ENCODE results near the gene DNASE1L2.

Gene DNASE1L2

DNA sequence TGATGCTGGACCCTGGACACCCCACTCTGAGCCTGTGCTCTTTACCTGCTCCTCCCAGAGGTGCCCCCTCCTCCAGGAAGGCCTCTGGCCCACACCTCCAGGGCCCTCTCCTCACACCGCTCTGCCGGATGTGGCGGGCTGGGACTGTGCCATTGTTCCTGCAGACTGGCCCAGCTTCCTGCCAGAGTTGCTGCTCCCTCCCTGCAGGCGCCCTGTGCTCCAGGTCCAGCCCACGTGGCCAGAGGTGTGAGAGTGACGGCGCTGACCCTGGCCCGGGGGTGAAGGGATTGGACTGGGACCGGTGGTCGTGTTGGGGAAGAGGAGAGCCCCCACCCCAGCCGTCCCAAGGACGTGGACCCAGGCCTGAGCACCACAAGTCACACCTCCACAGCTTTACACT, 7.2 kb upstream of the DNASE1L2 start:
- Histone ChIP-seq H3K36me3 (ENCODE audit: control insufficient read depth, insufficient read depth, low read length, severe bottlenecking) (peaks cover 49% of the 10 kb centered on the region), H3K9ac (ENCODE audit: low read length) (no peak overlapping the region), H3K27me3 (replicated peaks; ENCODE audit: control insufficient read depth, insufficient read depth, low read length) (no peaks in the 10 kb centered on the region), H3K4me1 (ENCODE audit: control insufficient read depth, insufficient read depth, low read length) (peaks cover 12% of the 10 kb centered on the region), H3K9me3 (ENCODE audit: control insufficient read depth, low read length) (no peaks in the 10 kb centered on the region), H3K4me3 (ENCODE audit: low read length) (no peak overlapping the region)
- DNase-seq (ENCODE audit: low read depth), result no peak

DNA sequence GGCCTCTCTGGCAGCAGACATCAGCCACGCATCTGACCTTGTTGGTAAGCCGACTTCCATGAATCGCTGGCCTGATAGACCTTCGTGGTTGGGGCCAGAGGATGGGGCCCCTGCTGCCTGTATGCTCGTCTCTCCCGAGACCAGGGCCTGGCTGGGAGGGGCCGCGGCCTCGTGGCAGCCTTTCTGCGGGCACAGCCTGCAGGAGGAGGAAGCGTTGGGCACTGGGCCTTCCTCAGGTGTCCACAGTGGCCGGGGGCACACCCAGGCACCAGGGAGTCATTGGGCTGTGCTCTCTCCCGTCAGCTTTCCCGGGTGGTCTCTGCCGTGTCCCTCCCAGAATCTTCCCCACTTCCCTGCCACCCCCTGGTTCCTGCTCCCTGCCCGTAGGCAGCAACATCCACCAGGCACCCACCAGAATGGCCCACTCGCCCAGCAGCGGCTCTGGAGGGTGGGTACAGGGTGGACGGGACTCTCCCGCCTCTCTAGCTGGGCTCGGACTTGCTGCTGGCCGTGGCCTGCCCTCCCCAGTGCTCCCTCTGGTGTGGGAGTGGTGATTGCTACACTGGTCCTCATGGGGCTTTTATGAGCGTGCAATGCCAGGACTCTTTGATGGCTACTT, 6.5 kb upstream of the DNASE1L2 start:
- Histone ChIP-seq H3K9me3 (ENCODE audit: control insufficient read depth, low read length) (no peaks in the 10 kb centered on the region), H3K36me3 (ENCODE audit: control insufficient read depth, insufficient read depth, low read length, severe bottlenecking) (peaks cover 53% of the 10 kb centered on the region), H3K4me3 (ENCODE audit: low read length) (no peak overlapping the region), H3K4me1 (ENCODE audit: control insufficient read depth, insufficient read depth, low read length) (peaks cover 6% of the 10 kb centered on the region), H3K9ac (ENCODE audit: low read length) (no peak overlapping the region), H3K27me3 (replicated peaks; ENCODE audit: control insufficient read depth, insufficient read depth, low read length) (no peaks in the 10 kb centered on the region)
- no peak for DNase-seq (ENCODE audit: low read depth)

DNA sequence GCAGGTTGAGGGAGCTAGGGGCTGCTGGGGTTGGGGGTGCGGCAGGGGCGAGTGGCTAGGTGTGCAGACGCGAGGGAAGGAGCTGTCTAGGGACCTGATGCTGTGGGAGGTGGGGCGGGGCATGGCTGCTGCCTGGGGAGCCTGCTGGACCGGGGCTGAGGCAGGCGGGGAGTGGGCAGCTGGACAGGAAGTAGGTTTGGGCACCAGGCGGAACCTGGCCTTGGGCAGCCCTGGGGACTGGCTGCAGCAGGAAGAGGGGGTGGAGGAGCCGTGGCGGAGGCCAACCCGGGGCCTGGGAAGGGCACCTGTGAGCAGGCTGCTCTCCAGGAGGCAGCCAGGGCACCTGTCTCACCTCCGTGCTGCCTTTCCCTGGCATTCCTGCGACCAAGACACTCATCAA, 5.9 kb upstream of the DNASE1L2 start:
- H3K36me3 ChIP-seq (ENCODE audit: control insufficient read depth, insufficient read depth, low read length, severe bottlenecking), result peaks cover 60% of the 10 kb centered on the region
- DNase-seq (ENCODE audit: low read depth), result no peak
- no peak overlapping the region for H3K9ac ChIP-seq (ENCODE audit: low read length)
- H3K9me3 ChIP-seq (ENCODE audit: control insufficient read depth, low read length), result no peaks in the 10 kb centered on the region
- no peaks in the 10 kb centered on the region for H3K27me3 ChIP-seq (replicated peaks; ENCODE audit: control insufficient read depth, insufficient read depth, low read length)
- peaks cover 5% of the 10 kb centered on the region for H3K4me1 ChIP-seq (ENCODE audit: control insufficient read depth, insufficient read depth, low read length)
- no peak overlapping the region for H3K4me3 ChIP-seq (ENCODE audit: low read length)

DNA sequence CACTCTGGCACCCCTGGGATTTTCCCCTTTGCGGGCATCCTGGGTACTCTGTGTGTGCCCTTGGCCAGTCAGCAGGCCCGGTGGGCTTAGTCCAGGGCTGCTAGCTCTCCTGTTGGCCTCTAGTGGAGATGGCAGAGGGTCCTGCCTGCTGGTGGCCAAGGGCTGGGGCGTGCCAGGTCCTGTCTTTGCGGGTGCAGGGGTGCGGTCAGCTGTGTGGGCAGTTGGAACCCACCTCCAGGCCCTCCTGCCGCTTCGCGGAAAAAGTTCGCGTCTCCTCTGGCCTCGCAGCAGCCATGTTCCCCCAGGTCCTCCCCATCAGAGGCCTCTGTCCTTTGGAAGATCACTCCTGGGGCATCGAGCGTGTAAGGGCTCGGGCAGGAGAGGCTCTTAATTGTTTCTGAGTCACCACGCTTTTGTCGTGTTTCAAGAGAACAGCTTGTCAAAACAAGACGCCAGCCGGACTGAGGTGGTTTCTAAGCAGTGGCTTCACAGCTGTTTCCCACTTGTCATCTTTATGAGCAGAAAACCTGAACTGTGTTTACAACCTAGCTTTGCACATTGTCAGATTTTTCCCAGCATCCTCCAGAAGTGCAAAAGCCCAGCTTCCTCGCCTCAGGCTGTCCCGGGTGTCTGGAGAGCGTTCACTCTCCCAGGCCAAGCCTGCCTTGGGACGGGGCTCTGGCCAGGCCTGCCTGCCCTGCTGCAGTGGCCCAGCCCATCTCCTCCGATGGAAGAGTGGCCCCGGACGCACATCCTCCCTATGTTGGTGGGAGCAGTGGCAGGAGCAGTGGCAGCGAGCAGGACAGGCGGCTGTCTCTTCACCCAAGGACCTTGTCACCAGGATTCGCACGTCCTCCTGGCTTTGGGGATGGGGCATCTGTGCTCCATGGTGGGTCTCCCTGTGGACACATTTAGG, 5.0 kb upstream of the DNASE1L2 start:
- no peak overlapping the region for H3K9ac ChIP-seq (ENCODE audit: low read length)
- no peak for DNase-seq (ENCODE audit: low read depth)
- H3K4me1 ChIP-seq (ENCODE audit: control insufficient read depth, insufficient read depth, low read length), result peaks cover 2% of the 10 kb centered on the region
- no peaks in the 10 kb centered on the region for H3K9me3 ChIP-seq (ENCODE audit: control insufficient read depth, low read length)
- H3K4me3 ChIP-seq (ENCODE audit: low read length), result no peak overlapping the region
- H3K27me3 ChIP-seq (replicated peaks; ENCODE audit: control insufficient read depth, insufficient read depth, low read length), result no peaks in the 10 kb centered on the region
- H3K36me3 ChIP-seq (ENCODE audit: control insufficient read depth, insufficient read depth, low read length, severe bottlenecking), result peaks cover 61% of the 10 kb centered on the region

DNA sequence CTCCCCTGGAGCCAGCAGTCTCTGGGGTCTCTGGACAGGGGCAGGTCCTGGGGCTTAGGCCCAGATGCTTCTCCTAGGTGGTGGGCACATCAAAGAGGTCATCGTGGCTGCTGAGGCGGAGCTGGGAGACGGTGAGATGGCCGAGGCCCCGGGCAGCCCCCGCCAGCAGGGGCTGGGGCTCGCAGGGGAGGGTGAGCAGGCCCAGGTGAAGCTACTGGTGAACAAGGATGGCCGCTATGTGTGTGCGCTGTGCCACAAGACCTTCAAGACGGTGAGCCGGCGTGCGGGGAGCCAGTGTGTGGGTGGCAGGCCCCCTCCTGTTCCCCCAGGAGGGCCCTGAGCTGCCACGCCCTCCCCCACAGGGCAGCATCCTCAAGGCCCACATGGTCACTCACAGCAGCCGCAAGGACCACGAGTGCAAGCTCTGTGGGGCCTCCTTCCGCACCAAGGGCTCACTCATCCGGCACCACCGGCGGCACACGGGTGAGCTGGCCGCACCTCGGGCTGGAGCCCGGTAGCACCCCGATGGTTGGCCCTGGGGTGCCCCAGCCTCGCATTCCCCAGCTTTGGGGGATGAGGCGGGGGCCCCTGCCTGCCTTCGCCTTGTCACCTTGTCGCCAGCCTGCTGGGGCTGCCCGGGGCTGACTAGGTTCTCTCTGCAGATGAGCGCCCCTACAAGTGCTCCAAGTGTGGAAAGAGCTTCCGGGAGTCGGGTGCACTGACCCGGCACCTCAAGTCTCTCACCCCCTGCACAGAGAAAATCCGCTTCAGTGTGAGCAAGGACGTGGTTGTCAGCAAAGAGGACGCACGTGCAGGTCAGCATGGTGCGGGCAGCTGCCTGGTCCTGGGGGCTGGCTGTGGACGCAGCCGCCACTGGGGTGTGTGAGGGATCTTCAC, 3.9 kb upstream of the DNASE1L2 start:
- peaks cover 4% of the 10 kb centered on the region for H3K4me1 ChIP-seq (ENCODE audit: control insufficient read depth, insufficient read depth, low read length)
- no peaks in the 10 kb centered on the region for H3K9me3 ChIP-seq (ENCODE audit: control insufficient read depth, low read length)
- H3K9ac ChIP-seq (ENCODE audit: low read length), result no peak overlapping the region
- no peak for DNase-seq (ENCODE audit: low read depth)
- H3K36me3 ChIP-seq (ENCODE audit: control insufficient read depth, insufficient read depth, low read length, severe bottlenecking), result peaks cover 61% of the 10 kb centered on the region
- no peak overlapping the region for H3K4me3 ChIP-seq (ENCODE audit: low read length)
- no peaks in the 10 kb centered on the region for H3K27me3 ChIP-seq (replicated peaks; ENCODE audit: control insufficient read depth, insufficient read depth, low read length)

DNA sequence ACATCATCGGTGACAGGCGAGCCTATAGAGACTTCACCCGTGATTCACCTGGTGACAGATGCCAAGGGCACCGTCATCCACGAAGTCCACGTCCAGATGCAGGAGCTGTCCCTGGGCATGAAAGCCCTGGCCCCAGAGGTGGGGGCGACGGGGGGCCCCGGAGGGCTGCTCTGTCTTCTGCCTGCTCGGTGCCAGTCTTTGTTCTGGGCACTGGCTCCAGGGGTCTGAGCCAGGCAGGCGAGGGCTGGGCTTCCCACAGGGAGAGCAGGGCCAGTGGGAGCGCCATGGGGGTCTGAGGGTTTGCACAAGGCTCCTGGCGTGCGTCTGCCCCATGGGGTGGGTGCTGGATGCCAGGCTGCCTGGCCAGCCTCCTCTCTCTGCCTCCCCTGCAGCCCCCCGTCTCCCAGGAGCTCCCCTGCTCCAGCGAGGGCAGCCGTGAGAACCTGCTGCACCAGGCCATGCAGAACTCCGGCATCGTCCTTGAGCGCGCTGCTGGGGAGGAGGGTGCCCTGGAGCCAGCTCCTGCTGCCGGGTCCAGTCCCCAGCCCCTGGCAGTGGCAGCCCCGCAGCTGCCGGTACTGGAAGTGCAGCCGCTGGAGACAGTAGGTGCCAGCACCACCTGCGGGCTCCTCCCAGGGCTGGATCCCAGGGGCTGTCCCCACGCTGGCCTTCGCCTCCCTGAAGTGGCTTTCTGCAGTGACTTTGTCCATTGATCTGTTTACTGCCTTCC, 3.0 kb upstream of the DNASE1L2 start:
- Histone ChIP-seq H3K9ac (ENCODE audit: low read length) (no peak overlapping the region), H3K4me1 (ENCODE audit: control insufficient read depth, insufficient read depth, low read length) (peaks cover 5% of the 10 kb centered on the region), H3K27me3 (replicated peaks; ENCODE audit: control insufficient read depth, insufficient read depth, low read length) (no peaks in the 10 kb centered on the region), H3K36me3 (ENCODE audit: control insufficient read depth, insufficient read depth, low read length, severe bottlenecking) (peaks cover 61% of the 10 kb centered on the region), H3K4me3 (ENCODE audit: low read length) (no peak overlapping the region), H3K9me3 (ENCODE audit: control insufficient read depth, low read length) (no peaks in the 10 kb centered on the region)
- DNase-seq (ENCODE audit: low read depth), result no peak

DNA sequence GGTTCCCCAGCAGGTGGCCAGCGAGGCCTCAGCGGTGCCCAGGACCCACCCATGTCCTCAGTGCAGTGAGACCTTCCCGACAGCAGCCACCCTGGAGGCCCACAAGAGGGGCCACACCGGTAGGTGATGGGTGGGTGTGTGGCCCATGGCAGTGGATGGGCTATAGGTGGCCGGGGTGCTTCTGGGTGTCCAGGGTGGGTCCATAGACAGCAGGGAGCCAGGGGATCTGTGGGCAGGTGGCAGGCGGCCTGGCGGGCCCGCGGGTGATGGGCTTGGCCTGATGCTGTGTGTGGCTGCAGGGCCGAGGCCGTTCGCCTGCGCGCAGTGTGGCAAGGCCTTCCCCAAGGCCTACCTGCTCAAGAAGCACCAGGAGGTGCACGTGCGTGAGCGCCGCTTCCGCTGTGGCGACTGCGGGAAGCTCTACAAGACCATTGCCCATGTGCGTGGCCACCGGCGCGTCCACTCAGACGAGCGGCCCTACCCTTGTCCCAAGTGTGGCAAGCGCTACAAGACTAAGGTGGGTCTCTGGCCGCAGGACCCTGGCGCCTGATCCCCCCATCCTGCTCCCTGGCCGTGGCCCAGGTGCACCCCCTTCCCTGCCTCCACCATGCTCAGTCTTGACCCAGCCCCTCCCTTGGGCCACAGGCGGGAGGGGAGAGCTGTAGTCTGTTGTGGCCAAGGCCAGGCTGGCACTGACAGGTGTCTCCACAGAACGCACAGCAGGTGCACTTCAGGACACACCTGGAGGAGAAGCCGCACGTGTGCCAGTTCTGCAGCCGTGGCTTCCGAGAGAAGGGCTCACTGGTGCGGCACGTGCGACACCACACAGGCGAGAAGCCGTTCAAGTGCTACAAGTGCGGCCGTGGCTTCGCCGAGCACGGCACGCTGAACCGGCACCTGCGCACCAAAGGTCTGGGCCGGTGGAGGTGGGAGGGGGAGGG, 2.1 kb upstream of the DNASE1L2 start:
- DNase-seq (ENCODE audit: low read depth), result no peak
- Histone ChIP-seq H3K9me3 (ENCODE audit: control insufficient read depth, low read length) (no peaks in the 10 kb centered on the region), H3K36me3 (ENCODE audit: control insufficient read depth, insufficient read depth, low read length, severe bottlenecking) (peaks cover 51% of the 10 kb centered on the region), H3K4me1 (ENCODE audit: control insufficient read depth, insufficient read depth, low read length) (peaks cover 15% of the 10 kb centered on the region), H3K9ac (ENCODE audit: low read length) (no peak overlapping the region), H3K4me3 (ENCODE audit: low read length) (no peak overlapping the region), H3K27me3 (replicated peaks; ENCODE audit: control insufficient read depth, insufficient read depth, low read length) (no peaks in the 10 kb centered on the region)

DNA sequence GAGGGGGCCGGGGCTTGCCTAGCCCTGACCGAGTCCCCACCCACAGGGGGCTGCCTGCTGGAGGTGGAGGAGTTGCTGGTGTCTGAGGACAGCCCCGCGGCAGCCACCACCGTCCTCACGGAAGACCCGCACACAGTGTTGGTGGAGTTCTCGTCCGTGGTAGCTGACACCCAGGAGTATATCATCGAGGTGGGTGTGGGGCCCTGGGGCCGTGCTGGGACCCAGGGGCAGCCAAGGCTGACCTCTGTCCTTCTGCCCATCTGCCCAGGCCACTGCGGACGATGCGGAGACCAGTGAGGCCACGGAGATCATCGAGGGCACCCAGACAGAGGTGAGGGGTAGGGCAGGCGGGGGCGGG, 1.5 kb upstream of the DNASE1L2 start:
- H3K4me3 ChIP-seq (ENCODE audit: low read length), result no peak overlapping the region
- no peak overlapping the region for H3K9ac ChIP-seq (ENCODE audit: low read length)
- H3K27me3 ChIP-seq (replicated peaks; ENCODE audit: control insufficient read depth, insufficient read depth, low read length), result no peaks in the 10 kb centered on the region
- peaks cover 47% of the 10 kb centered on the region for H3K36me3 ChIP-seq (ENCODE audit: control insufficient read depth, insufficient read depth, low read length, severe bottlenecking)
- H3K9me3 ChIP-seq (ENCODE audit: control insufficient read depth, low read length), result no peaks in the 10 kb centered on the region
- H3K4me1 ChIP-seq (ENCODE audit: control insufficient read depth, insufficient read depth, low read length), result peaks cover 19% of the 10 kb centered on the region
- no peak for DNase-seq (ENCODE audit: low read depth)

DNA sequence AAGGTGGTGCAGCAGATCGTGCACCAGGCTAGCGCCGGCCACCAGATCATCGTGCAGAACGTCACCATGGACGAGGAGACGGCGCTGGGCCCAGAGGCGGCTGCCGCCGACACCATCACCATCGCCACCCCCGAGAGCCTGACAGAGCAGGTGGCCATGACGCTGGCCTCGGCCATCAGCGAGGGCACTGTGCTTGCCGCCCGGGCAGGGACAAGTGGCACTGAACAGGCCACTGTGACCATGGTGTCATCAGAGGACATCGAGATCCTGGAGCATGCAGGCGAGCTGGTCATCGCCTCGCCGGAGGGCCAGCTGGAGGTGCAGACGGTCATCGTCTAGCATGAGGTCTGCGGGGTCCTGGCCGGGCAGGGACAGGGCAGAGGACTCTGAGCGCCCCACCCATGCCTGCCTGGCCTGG, 1.0 kb upstream of the DNASE1L2 start:
- no peak overlapping the region for H3K9ac ChIP-seq (ENCODE audit: low read length)
- peaks cover 47% of the 10 kb centered on the region for H3K36me3 ChIP-seq (ENCODE audit: control insufficient read depth, insufficient read depth, low read length, severe bottlenecking)

DNA sequence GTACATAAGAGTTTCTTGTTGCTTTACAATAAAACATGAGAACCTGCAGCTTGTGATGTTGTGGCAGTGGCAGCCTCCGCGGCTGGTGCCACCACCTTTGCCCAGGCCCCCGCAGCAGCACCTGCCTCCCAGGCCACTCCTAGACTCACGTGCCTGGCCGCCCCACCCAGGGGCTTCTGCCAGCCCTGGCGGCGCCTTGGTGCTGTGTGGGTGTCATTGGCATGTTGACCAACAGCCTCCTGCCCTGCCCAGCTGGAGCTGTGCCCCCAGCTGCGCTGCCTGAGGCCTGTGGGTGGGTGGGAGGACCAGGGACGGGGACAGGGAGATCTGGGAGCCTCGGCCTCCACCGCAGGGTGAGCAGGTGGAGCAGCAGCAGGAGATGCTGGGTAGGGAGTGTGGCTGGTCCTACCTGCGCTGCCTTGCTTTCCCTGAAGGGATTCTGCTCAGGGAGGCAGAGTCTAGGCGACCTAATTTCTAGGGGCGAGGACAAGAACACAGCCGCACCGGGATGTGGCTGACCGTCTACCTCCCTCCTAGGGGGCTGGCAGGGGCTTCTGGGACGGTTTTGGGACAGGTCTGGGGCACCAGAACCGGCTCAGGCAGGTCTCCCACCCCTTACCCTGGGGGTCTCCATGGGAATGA, 428 bp upstream of the DNASE1L2 start:
- no peaks in the 10 kb centered on the region for H3K27me3 ChIP-seq (replicated peaks; ENCODE audit: control insufficient read depth, insufficient read depth, low read length)
- no peak overlapping the region for H3K4me3 ChIP-seq (ENCODE audit: low read length)
- H3K4me1 ChIP-seq (ENCODE audit: control insufficient read depth, insufficient read depth, low read length), result peaks cover 19% of the 10 kb centered on the region
- peaks cover 47% of the 10 kb centered on the region for H3K36me3 ChIP-seq (ENCODE audit: control insufficient read depth, insufficient read depth, low read length, severe bottlenecking)
- DNase-seq (ENCODE audit: low read depth), result no peak
- no peaks in the 10 kb centered on the region for H3K9me3 ChIP-seq (ENCODE audit: control insufficient read depth, low read length)
- no peak overlapping the region for H3K9ac ChIP-seq (ENCODE audit: low read length)

More for the DNA sequence above, 1.0 kb upstream of the DNASE1L2 start:
- H3K4me1 ChIP-seq (ENCODE audit: control insufficient read depth, insufficient read depth, low read length), result peaks cover 19% of the 10 kb centered on the region
- H3K4me3 ChIP-seq (ENCODE audit: low read length), result no peak overlapping the region
- no peaks in the 10 kb centered on the region for H3K27me3 ChIP-seq (replicated peaks; ENCODE audit: control insufficient read depth, insufficient read depth, low read length)
- no peak for DNase-seq (ENCODE audit: low read depth)
- H3K9me3 ChIP-seq (ENCODE audit: control insufficient read depth, low read length), result no peaks in the 10 kb centered on the region

All from adipocyte (in vitro differentiated cells).